Measurements from ENCODE around the gene TMEM248.

DNA sequence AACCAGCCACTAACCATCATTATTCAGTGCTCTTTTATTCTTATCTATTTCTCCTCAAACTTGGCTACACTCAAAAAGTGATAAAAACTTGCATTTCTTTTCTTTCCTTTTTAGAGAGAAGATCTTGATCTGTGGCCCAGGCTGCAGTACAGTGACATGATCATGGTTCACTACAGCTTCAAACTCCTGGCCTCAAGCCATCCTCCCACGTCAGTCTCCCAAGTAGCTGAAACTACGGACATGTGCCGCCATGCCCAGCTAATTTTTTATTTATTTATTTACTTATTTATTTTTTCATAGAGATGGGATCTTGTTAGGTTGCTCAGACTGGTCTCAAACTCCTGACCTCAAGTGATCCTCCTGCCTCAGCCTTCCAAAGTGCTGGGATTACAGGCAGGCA, 24.6 kb upstream of the TMEM248 start:
- TF ChIP-seq, protein P1, sequence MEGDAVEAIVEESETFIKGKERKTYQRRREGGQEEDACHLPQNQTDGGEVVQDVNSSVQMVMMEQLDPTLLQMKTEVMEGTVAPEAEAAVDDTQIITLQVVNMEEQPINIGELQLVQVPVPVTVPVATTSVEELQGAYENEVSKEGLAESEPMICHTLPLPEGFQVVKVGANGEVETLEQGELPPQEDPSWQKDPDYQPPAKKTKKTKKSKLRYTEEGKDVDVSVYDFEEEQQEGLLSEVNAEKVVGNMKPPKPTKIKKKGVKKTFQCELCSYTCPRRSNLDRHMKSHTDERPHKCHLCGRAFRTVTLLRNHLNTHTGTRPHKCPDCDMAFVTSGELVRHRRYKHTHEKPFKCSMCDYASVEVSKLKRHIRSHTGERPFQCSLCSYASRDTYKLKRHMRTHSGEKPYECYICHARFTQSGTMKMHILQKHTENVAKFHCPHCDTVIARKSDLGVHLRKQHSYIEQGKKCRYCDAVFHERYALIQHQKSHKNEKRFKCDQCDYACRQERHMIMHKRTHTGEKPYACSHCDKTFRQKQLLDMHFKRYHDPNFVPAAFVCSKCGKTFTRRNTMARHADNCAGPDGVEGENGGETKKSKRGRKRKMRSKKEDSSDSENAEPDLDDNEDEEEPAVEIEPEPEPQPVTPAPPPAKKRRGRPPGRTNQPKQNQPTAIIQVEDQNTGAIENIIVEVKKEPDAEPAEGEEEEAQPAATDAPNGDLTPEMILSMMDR (IDR thresholded peaks at IDR 0.05 in 4 of 5, conservative IDR thresholded peaks at IDR 0.05 in 1 of 5) = no peak
- no peak for TF ChIP-seq POLR2A (IDR thresholded peaks at IDR 0.05)
